ENCODE measurements around the gene GNPTAB. TPM values are rescaled to one million over a fixed set of nuclear protein-coding genes. Genes with fewer than 3 reads are reported as not detected.
A peak's percentile ranks its signal among the peaks of the same experiment; 100 is the strongest.

Gene GNPTAB
- total and polyA plus RNA-seq, 2 of the 4 experiments (the other 2 are of a cell fraction), result 16.0 to 24.2 TPM

DNA sequence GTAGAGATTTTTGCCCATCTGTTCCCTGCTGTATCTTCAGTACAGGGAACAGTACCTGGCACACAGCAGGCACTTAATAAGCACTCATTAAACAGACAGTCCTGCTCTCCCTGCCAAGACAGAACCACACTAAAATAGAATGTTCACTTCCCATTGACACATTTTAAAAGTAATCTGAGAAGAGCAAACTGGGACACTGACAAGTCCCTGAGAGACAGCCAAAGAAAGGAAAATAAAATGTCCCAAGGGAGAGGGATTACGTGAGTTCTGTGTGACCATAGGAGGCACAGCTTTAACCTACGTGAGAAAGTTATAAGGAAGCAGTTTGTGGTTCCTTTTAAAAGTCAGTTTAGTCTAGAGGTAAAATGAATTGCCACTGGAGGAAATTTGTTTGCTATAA, 47.6 kb downstream of the GNPTAB start:
- no TSS peak for BruUV-seq (replicated peaks)
- intact Hi-C loops (cut with micrococcal nuclease), result no loop called here

More for the DNA sequence above, 47.6 kb downstream of the GNPTAB start:
- 0 out of 2 replicates have a peak, but pooled peaks cover 1% of the 10 kb centered on the region for H3K36me3 ChIP-seq (ENCODE audit: control insufficient read depth, insufficient read depth, low read length)
- H3K9me3 ChIP-seq (ENCODE audit: control insufficient read depth, insufficient read depth, low read length), result no peaks in the 10 kb centered on the region
- ChIA-PET POLR2A (ENCODE audit: unreplicated experiment) (no interaction called here), CTCF (interaction anchor here (0.7 to 1.4 kb wide), 2 partner anchors 10 to 32 kb away, joined by 5 to 8 read pairs; no protein-coding TSS in a partner anchor)
- no peak overlapping the region for H2BK20ac ChIP-seq (ENCODE audit: low read depth, low read length)
- H3K14ac ChIP-seq (replicated peaks; ENCODE audit: low read depth, low read length), result peak overlapping the region; percentile 43
- ATAC-seq (ENCODE audit: low read depth) (no peak), DNase-seq (no peak)
- no peak overlapping the region for H4K91ac ChIP-seq (ENCODE audit: insufficient read depth, low read depth, low read length)
- H2BK15ac ChIP-seq (ENCODE audit: low read depth, low read length), result no peak overlapping the region
- no peak overlapping the region for H2BK5ac ChIP-seq (ENCODE audit: low read depth, low read length, poor library complexity, severe bottlenecking)
- H3K56ac ChIP-seq (ENCODE audit: extremely low read depth, insufficient read depth, low read length), result no peak overlapping the region
- H3K4me3 ChIP-seq (ENCODE audit: insufficient read depth, low read depth, low read length), result no peak overlapping the region
- TF ChIP-seq MXI1 (IDR thresholded peaks at IDR 0.05; ENCODE audit: borderline replicate concordance, low read depth, low read length), result no peak
- TF ChIP-seq CHD1 (IDR thresholded peaks at IDR 0.05; ENCODE audit: low read depth, low read length), result no peak
- TF ChIP-seq NFE2L2 (IDR thresholded peaks at IDR 0.05; ENCODE audit: low read depth, low read length), result no peak
- TF ChIP-seq, protein P1, sequence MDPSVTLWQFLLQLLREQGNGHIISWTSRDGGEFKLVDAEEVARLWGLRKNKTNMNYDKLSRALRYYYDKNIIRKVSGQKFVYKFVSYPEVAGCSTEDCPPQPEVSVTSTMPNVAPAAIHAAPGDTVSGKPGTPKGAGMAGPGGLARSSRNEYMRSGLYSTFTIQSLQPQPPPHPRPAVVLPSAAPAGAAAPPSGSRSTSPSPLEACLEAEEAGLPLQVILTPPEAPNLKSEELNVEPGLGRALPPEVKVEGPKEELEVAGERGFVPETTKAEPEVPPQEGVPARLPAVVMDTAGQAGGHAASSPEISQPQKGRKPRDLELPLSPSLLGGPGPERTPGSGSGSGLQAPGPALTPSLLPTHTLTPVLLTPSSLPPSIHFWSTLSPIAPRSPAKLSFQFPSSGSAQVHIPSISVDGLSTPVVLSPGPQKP (IDR thresholded peaks at IDR 0.05; ENCODE audit: borderline replicate concordance, low read depth, low read length), result no peak
- TF ChIP-seq POLR2A (IDR thresholded peaks at IDR 0.05; ENCODE audit: low read depth, low read length), result no peak
- no peak for TF ChIP-seq FOS (IDR thresholded peaks at IDR 0.05; ENCODE audit: low read depth, low read length)
- TF ChIP-seq BHLHE40 (IDR thresholded peaks at IDR 0.05; ENCODE audit: low read depth, low read length), result no peak
- H4K5ac ChIP-seq (ENCODE audit: low read depth, low read length), result no peak overlapping the region
- no peak overlapping the region for H3K9ac ChIP-seq (ENCODE audit: low read depth, low read length)
- no peaks in the 10 kb centered on the region for H4K20me1 ChIP-seq (ENCODE audit: insufficient read depth, low read length)
- H3K27ac ChIP-seq (ENCODE audit: insufficient read depth, low read length), result no peak overlapping the region
- H2AFZ ChIP-seq (replicated peaks; ENCODE audit: low read length, poor library complexity), result no peak overlapping the region
- H3K23ac ChIP-seq (ENCODE audit: low read depth, low read length), result no peak overlapping the region
- no peak overlapping the region for H4K8ac ChIP-seq (ENCODE audit: low read depth in 2 of 2, low read length in 2 of 2)
- no peak overlapping the region for H2AK9ac ChIP-seq (replicated peaks; ENCODE audit: low read depth, low read length, poor library complexity)
- 0 out of 2 replicates have a peak overlapping the region, but pooled peaks have one; percentile 8 for H3K4ac ChIP-seq (ENCODE audit: low read depth, low read length)
- WGBS, 2 experiments (ENCODE audit: extremely low coverage in 2 of 2, insufficient read length in 1 of 2), result 100% methylated on average over 2 of the region's 2 CpGs; no CpG with 5 or more reads in 1 of the 2 experiments
- H3K18ac ChIP-seq (ENCODE audit: low read depth, low read length), result no peak overlapping the region
- peaks cover 7% of the 10 kb centered on the region for H3K4me1 ChIP-seq (ENCODE audit: control insufficient read depth, insufficient read depth, low read length)
- peak overlapping the region; percentile 40; the same call in 1 of the 2 replicates for H2AK5ac ChIP-seq (ENCODE audit: low read depth, low read length)
- dilution Hi-C loops (cut with HindIII; ENCODE audit: low sequenced_read_pairs, unreplicated experiment) (no loop called here), in situ Hi-C loops (cut with MboI; ENCODE audit: low sequenced_read_pairs) (no loop called here)
- peaks cover 9% of the 10 kb centered on the region for H3K9me1 ChIP-seq (ENCODE audit: insufficient read depth, low read length)
- no peak overlapping the region for H2BK120ac ChIP-seq (ENCODE audit: low read depth, low read length)
- H3K79me1 ChIP-seq (ENCODE audit: low read depth in 1 of 2, low read length in 2 of 2), result no peaks in the 10 kb centered on the region; a peak in 2 of 4 replicates
- H3K4me2 ChIP-seq (ENCODE audit: low read depth, low read length), result no peak overlapping the region
- H3K27me3 ChIP-seq (ENCODE audit: control insufficient read depth, insufficient read depth, low read length), result no peaks in the 10 kb centered on the region
